GM19324 (cell line): ENCODE results near the gene CEP72.
A peak's percentile ranks its signal among the peaks of the same experiment; 100 is the strongest.
"Not testable (repeated sequence)": the region's sequence is repeated elsewhere in the genome, so short reads cannot be mapped to it uniquely, and the experiment has no call there.

Experiments used
- ATAC-seq: cut with Tn5 transposase; IDR thresholded peaks from one replicate; pipeline ENCODE4 v1.9.1; 2021; ENCODE audit warnings: mild to moderate bottlenecking, moderate library complexity; ENCODE audit not compliant: unreplicated experiment, low FRiP score

Gene CEP72, protein sequence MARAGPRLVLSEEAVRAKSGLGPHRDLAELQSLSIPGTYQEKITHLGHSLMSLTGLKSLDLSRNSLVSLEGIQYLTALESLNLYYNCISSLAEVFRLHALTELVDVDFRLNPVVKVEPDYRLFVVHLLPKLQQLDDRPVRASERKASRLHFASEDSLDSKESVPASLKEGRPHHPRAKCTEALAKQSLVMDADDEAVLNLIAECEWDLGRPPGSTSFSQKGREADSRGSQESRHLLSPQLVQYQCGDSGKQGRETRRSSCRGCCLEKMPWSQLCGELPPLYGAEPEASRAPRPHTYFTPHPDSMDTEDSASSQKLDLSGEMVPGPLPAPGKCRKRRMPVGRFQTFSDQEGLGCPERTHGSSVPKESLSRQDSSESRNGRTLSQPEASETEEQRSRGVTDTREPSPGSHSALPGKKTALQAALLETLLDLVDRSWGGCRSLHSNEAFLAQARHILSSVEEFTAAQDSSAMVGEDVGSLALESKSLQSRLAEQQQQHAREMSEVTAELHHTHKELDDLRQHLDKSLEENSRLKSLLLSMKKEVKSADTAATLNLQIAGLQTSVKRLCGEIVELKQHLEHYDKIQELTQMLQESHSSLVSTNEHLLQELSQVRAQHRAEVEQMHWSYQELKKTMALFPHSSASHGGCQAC

DNA sequence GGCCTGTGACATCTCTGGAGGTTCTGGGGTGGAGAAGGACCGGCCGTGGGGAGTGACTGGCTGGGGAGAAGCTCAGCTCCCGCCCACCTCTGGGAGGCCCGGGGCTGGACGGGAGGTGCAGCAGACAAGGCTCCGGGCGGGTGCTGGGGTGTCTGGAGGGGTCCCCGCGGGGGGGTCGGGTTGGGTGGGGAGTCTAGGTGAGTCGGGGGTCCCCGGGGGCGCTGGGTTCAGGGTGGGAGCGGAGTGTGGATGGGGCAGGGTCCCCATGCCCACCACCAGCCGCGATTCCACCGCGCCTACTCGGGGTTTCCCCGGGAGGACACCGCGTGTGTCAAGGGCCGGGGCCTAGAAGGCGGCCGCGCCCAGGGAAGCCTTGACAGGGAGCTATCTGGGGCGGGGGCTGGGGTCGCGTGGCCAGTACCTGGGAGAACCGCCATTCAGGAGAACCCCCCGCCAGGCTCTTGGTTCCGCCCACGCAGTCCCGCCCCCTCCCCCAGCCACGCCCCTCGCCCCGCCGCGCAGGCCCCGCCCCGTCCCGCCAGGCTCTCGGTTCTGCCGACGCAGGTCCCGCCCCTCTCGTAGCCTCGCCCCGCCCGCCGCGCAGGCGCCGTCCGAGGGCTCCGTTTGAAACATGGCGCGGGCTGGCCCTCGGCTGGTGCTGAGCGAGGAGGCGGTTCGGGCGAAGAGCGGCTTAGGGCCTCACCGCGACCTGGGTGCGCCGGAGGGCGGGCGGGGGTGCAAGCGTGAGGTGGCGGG is at the start of gene CEP72:
Gene CEP72, plus strand, starts transcription at position 610 of the 756 bp plus-strand sequence. Its CDS starts 22 bp downstream, at position 632.
- ATAC-seq, result peak; percentile 85

DNA sequence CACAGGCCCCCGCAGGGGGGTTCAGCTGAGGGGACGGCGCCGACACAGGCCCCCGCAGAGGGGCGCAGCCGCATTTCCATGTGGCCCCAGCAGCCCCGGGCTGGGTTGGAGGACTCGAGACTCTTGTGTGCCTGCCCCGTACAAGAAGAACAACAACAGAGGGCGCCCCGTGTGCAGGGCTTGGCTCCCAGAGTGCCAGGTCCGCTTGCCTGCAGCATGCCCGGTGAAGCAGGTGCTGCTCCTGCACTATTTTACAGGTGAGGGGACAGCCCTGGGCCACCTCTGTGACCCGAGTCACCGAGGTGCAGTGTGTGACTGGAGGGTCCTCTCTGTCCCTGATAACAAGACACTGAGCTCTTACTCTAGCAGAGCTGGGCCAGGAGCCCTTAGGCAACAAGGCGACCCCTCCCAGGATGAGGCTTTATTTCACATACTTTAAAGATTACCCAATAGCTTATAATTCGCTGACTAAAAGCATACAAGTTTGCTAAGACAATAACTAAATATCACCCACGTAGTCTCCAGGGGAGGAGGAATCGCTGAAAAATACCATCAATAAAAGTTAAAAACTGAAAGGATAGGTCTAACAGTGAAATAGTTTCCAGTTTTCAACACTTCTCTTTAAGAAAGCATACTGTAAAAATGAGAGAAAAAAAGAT is 46.2 kb upstream of the CEP72 start:
- ATAC-seq, result no peak

DNA sequence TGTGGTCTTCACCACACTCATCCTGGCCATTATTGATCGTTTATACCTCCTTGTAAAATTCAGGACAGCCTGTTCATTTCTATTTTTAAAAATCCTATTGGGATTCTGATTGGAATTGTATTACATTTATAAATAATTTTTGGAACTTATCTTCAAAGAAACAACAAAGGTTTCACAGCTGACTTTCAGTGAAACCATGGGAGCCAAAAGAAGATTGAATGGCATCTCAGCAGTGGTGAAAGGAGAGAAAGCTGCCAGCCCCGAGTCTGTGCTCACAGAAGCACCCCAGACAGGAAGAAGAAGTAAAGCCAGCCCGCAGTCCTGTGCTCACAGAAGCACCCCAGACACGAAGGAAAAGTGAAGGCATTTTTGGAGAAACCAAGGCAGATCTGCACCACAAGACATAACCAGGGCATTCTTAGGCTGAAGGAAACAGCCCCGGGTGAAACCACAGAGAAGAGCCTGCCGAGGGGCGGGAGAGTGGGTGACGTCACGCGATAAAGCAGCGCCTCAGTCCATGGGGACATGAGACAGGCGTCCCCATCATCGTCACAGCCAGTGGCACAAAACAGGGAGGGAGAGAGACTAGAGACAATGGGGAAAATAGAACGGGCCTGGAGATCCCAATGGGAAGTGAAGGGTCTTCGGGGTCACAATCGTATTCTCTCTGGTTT is 45.4 kb upstream of the CEP72 start:
- ATAC-seq, result no peak

DNA sequence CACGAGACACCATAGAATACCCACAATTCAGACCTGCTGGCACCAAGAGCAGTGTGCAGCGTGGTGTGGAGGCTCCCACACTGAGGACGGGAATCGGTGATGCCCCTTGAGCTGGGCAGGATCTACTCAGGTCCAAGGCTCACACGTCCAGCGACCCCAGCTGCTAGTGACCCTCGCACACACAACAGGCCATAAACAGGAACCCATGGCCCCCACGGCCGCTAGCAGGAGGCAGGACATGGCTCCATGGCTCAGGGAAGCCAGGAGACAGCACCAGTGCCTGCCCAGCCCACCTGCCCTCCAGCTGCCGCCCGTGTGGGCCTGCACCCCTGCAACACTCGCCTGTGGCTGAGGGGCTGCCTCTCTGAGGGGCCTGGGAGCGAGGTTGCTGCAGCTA is 44.5 kb upstream of the CEP72 start:
- no peak for ATAC-seq

DNA sequence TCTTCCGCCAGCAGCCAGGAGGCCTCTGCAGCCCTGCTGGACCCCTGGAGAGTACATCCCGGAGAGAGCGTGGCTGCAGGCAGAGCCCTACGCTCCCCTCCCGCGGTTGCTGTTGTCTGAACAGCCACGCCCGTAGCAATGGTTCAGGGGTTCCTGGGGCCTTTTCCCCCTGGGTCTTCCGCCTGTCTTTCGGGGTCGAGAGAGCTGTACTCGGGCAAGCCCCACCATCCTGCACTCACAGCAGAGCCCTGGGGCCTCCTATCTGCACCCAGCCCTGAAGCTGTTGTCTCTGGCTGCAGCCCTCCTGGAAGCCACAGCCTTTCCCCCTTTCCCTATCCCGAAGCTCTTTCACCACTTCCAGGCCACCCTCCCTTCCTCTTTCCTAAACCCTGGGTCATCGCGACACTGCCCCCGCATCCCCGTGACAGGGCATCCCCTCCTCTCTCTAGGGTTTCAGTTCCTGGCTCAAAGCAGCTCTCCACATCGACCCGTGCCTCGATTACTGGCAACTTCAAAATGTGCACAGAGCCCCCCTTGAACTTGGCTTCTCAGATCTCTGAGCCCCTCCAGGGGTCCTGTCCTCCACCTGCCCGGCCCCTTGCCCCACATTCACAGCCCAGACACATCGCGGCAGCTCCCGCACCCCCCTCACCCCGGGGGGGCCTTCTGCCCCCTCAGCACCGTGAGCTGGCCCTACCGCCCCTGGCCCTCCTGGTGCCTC is 43.9 kb upstream of the CEP72 start:
- no peak for ATAC-seq

DNA sequence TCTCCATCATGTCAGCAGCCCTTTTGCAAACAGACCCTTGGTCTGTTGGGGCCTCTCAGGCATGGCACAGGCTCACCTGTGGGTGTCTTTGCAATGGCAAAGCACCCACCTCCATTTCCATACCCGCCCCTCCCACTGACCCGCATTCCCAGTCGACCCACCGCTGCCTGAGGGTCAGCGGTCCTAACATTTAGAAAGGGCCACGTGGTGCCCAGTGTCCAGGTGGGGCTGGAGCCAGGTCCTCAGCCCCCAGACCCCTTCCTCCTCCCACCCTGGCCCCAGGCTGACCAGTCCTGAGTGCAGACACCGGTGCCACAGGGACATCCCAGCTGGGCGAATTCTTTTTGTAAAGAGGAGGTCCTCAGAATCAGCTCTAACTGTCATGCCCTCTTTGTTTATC is 43.3 kb upstream of the CEP72 start:
- no peak for ATAC-seq

DNA sequence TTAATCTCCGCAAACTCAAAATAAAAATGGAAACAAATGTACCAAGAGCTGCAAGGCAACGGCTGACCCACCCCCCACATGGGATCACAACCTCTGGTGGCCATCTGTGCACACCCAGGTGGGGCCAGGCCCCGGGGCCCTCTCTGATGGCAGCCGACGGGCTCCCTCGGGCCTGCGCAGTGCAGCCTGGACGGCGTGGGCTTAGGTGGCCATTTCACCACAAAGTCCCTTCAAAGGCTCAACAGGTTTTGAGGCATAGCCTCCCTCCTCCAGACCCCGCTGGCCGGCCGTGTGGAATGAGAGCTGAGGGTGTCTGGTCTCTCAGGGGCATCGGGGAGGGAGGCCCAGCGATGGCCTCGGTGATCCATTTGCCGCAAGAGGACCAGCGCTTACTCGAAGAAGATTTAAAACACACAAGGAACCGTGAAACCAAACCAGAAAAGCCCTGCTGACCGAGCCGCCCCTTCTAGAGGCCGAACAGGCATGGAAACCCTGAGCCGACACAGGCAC is 42.7 kb upstream of the CEP72 start:
- ATAC-seq, result no peak

DNA sequence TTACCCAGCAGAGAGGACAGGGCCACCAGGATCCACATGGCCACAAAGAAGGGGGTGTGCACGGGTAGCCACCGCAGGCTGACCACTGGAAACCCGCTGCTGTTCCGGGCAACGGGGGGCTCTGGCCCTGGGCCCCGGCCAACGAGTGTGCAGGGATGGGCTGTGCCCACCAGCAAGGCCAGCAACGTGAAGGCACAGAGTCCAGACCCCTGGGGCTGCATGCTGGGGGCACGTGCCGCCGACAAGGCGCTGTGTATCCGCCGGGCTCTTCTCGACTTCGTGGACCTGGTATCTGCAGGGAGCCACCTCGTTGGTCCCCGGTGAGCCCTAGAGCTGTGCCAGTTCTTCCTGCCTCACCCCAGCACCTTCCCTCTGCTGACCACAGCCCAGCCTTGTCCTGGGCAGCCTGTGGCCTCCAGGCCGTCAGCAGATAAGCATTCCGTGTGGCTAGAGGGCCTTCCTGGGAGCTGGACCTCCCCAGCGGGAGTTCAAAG is 42.2 kb upstream of the CEP72 start:
- ATAC-seq, result no peak

DNA sequence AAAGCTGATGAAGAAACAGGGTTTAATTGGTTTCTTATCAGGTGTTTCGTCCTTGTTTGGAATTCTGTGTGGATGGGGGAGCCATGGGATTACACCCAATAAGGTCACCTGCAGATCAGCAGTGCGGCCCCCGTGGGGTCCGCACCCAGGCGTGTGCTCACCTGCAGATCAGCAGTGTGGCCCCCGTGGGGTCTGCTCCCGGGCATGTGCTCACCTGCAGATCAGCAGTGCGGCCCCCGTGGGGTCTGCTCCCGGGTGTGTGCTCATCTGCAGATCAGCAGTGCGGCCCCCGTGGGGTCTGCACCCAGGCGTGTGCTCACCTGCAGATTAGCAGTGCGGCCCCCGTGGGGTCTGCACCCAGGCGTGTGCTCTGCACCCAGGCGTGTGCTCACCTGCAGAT is 41.7 kb upstream of the CEP72 start:
- no peak for ATAC-seq

DNA sequence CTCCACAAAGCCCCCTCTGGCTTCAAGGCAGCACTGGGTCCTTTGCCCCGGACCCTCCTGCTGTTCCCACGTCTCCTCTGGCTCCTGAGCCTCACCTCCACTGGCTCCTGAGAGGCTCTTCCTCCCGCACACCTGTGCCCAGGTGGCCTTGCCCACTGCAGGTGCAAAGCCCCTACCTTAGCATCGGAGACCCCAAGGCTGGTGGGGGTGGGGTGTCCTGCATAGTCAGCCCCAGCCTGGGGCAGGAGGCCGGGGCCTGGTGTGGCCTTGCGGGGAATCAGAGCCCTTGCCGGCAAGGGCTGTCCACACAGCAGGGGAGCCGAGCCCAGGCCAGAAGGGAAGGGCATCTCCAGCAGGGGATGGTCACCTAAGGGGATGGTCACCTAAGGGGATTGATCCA is 41.3 kb upstream of the CEP72 start:
- ATAC-seq, result no peak

DNA sequence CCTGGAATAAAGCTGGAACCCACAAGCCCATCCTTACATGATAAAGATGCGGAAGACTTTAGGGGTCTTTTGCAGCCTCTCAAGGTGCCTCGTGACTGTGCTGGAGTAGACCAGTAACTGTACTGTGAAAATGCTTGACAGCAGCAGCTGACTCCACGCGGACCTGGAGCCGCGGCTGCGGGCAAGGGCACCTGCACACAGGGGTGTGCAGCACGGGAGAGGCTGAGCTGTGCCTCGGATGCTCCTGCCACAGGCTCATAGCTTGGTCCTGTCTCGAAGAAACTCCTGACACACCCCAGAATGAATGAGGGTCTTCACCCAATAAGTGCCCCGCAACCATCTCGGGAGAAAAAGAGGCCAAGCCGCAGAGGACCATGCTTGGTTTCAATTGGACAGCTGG is 40.3 kb upstream of the CEP72 start:
- no peak for ATAC-seq

DNA sequence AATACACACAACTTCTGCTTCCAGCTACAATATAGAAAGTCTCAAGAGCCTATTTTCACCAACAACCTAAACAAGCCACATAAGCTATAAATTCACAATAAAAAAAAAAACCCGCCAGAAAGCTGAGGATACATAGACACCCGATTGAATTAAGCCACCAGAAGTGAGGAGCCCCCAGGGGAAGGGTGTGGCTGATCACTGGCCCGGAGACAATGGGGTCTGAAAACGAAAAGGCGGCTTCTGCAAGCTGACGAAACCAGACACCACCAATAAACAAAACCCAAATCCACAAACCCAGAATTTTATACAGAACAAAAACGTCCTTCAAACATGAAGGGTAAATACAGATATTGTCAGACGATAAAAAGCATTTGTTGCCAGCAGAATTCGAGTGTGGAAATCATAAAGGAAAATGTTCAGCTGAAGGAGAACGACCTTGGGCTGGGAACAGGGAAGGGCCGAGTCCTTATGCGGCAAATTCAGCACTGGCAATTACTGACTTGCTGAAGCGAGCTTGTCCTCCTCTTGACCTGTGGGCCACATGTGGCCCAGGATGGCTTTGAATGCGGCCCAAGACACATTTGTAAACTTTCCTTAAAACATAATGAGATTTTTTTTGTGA is 39.6 kb upstream of the CEP72 start:
- ATAC-seq, result no peak

DNA sequence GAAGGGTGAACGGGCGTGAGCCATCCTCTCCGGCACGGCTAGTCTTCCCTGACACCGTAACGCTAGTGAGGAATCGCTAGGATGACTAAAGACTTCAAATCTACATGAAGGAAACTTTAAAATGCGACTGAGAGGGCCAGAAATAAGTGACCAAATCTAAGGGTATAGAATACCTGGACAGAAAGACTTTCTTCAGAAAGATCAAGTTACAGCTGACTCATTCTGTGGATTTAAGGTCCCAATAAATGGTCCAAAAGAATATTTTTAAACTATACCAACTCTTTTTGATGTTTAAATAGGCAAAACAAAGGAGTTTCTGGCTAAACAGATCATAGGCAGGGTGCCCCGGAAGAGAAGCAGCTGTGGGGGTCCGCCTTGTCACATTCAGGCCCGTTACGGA is 38.9 kb upstream of the CEP72 start:
- ATAC-seq, result no peak

DNA sequence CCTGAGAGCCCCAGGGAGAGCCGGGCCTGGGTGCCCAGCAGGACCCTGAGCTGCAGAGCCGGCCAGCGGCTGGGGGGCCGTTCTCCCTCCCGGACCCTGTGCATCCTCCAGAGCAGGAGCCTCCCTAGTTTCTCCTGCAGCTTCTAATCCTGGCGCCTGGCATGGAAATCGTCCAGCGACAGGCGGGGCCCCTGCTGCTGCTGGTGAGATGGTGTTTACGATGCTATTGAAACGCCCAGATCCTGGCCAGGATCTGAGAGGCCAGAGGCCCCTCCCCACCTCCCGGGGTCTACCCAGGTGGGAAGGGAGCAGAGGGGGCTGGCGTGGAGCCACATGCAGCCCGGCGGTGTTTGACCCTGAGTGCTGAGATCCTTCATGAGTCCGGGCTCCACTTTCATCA is 38.2 kb upstream of the CEP72 start:
- no peak for ATAC-seq

DNA sequence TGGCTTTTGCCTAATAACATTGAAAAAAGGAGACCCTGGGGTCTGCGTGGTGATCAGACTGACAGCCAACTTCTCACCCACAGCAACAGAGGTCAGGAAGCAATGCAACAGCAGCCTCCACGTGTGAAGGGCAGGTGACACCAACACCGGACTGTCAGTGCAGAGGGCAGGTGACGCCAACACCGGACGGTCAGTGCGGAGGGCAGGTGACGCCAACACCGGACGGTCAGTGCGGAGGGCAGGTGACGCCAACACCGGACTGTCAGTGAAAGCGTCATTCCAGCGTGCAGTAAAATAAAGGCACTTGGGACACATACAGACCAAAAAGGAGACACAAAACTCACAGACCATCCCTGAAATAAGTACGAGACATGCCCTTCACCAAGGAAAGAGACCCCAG is 37.2 kb upstream of the CEP72 start:
- ATAC-seq, result no peak

DNA sequence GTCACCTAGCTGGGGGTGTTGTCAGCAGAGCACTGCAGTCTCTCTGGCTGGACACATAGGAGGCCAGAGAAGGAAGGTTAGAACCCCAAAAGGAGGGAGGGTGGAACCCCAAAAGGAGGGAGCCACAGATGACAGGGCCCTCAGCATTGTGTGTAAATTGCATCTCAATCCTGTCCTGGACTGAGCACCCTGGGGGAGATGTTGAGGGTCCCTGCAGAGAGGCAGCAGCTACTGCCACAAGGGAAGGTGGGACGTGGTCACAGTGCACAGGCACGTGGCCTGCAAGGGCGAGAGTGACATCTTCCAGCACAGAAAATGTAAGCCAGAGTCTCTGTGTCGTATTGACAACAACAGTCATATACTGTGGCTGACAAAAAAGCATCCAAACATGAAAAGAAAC is 36.5 kb upstream of the CEP72 start:
- no peak for ATAC-seq

DNA sequence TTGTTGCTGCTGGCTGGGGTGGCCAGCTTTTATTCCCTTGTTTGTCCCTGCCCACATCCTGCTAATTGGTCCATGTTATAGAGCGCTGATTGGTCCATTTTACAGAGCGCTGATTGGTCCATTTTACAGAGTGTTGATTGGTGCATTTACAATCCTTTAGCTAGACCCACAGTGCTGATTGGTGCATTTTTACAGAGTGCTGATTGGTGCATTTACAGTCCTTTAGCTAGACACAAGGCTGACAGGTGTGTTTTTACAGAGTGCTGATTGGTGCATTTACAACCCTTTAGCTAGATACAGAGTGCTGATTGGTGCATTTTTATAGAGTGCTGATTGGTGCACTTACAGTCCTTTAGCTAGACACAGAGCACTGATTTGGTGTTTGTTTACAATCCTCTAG is 34.9 kb upstream of the CEP72 start:
- ATAC-seq, result not testable (repeated sequence)

DNA sequence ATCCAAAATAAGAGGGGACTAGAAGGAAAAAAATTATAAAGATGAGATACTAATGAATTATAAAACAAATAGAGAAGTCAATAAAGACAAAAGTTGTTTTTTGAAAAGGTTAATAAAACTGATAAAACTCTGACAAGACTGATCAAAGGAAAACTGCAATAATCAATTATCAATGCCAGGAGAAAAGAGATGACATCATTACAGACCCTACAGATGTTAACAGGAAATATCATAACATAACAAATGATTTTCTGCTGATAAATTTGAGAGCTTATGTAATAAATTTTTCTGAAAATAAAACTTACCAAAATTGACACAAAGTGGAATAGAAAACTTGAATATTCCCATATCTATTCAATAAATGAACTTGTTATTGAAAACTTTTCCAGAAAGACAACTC is 34.3 kb upstream of the CEP72 start:
- ATAC-seq, result no peak

DNA sequence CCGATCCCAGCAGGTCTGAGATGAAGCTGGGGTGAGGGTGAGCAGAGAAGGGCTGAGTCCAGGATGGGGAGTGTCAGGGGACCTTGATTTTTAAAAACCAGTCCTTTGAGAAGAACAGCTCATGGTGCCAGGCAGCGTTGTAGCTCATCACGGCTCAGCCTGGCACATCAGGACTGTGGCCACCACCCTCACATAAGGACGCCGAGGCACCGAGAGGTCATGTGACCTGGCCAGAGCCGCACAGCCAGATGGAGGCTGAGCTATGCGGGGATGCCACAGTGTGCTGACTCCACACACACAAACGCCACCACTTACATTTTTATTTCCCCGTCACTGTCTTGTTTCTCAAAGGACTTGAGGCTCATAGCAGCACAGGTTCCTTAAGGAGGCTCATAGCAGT is 32.9 kb upstream of the CEP72 start:
- ATAC-seq, result no peak
